GM19193 (cell line): ENCODE data around the gene SPTBN4.

Experiments used
- POLR2A ChIP-seq: IDR thresholded peaks from 4 replicates; pipeline ENCODE4 v1.6.1; 2011; ENCODE audit not compliant: insufficient read depth, insufficient read length; ENCODE audit errors: extremely low read depth

Gene SPTBN4

DNA sequence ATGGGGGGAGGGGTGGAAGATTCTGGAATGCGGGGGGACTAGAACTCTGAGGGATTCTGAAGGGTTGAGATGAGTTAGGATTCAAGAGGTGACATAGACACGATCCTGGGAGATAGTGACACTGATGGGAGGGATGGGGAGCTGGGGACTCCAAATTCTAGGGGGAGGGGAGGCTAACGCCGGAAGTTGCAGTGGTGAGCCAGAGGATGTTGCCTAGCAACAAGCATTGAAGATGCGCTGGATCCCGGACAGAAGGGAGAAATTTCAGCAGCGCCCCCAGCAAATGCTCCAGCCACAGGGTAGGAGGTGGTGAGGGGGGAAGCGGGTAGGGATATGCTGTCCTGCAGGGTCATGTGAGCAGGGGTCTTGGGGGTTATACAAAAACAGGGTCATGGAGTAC lies 127.5 kb downstream of the SPTBN4 start:
- TF ChIP-seq POLR2A: no peak

DNA sequence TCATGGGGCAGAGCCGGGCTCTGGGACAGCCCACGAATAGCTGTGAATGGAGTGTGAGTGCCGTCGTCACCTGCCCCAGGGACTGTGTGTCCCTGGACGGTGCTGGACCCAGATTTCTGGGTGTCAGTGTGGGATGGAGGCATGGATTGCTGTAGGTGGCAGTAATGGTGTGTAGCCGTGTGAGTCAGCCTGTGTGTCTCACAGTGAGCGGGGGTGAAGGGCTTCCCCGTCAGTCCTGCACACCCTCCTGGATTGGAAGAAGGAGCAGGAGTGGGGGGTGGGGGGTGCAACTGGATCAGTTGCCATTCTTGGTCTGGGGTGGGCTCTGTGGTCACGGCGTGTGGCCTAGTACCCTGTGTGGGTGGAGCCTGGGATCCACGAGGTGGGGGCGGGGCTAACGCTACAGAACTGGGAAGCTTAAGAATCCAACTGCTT lies 127.9 kb downstream of the SPTBN4 start:
- TF ChIP-seq POLR2A: no peak

DNA sequence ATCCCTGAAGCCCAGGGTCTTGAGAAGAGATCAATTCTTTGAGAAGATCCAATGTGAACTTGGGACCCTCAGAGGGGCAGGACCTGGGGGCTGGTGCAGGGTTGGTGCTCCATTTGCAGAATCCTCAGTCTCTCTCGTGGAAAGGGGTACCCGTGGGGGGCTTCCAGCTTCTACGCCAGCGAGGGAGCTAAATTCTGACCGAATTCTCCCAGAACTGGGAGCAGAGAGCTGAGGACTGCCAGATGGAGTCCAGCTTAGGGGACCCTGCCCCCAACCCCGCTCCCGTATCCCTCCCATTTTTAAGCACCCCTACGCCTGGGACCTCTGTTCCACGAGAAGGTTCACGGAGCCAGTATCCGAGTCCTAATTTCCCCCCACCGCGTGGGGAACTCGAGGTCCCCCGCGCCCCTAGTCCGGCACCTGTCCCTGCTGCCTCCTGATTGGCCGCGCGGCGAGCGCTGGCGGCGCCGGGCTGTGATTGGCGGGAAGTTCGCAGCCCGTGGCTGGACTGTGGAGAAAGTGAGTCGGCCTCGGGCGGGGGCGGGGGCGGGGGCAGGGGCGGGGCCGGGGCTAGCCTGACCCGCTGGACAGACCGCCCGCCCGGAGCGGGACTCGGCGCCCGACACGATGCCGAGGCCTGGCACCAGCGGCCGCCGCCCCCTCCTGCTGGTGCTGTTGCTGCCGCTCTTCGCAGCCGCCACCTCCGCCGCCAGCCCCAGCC lies 130.0 kb downstream of the SPTBN4 start:
- no peak for TF ChIP-seq POLR2A

DNA sequence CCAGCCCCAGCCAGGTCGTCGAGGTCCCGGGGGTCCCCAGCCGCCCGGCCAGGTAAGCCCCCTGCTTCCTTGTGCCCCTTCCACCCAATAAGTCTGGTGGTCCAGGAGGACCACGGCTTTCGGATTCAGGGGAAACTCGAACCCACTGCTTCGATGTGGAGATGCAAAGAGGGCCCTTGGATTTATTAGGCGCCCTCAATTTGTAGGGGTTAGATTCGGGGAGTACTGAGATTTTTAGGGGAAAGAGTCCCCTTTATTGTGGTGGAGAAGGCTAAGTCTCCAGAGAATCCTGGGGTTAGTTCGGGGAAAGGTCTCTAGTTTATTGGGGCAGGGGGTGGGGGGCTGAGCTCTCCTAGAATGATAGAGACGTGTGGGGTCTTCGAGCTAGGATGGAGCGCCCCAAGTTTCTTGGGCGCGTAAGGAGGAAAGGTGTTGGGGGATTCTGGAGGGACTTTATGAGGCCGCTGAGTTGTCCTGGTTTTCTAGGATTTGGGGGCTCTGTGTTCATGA lies 130.6 kb downstream of the SPTBN4 start:
- TF ChIP-seq POLR2A: no peak

DNA sequence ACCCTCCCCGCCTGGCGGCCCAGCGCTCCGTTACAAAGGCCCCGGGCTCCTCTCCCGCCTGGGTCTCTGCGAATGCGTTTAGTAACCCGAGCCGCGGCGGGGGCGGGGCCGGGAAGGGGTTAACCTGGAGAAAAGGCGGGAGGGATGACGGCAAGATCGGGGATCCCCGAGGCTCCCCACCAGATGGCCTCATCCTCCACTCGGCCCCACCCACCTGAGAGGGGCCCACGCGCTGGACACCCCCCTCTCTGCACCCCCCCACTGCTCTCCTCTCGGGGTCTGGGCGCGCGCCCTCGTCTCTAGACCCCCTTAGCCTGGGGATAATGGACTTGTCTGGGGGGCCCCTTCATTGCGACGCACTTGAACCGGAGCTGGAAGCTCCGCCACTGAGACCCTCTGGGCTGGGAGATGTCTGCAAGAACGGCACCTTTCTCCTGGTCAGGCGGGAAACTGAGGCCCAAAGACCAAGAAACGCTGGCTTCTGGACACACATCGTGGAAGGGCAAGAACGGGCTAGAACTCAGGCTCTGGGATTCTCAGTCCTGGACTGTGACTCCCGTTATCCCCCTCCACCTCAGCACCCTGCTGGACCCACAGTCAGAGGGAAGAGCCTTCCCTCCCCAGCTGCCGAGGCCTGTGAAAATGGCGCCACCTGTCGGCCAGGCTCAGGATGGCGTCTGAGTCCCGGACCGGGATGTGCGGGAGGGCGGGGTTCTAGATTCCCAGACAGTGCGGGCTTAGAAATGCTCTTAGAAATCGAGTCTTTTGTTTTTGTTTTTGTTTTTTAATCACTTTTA lies 131.5 kb downstream of the SPTBN4 start:
- no peak for TF ChIP-seq POLR2A

DNA sequence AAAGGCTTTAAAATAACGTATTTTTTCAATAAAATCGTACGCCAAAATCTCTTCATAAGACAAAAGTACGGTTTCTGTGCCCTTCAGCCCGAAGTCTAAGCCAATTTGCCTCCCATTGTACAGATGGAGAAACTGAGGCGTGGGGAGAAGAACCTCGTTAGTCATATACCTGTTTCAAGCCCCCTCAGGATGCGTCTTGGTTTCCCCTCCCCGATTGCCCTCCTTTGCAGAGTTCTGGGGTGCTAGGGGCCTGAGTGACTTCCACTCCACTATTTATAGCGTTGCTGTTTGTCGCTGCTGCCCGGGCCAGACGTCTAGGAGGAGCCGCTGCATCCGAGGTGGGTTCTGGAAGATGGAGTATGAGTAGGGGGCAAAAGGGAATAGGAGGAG lies 132.1 kb downstream of the SPTBN4 start:
- no peak for TF ChIP-seq POLR2A

DNA sequence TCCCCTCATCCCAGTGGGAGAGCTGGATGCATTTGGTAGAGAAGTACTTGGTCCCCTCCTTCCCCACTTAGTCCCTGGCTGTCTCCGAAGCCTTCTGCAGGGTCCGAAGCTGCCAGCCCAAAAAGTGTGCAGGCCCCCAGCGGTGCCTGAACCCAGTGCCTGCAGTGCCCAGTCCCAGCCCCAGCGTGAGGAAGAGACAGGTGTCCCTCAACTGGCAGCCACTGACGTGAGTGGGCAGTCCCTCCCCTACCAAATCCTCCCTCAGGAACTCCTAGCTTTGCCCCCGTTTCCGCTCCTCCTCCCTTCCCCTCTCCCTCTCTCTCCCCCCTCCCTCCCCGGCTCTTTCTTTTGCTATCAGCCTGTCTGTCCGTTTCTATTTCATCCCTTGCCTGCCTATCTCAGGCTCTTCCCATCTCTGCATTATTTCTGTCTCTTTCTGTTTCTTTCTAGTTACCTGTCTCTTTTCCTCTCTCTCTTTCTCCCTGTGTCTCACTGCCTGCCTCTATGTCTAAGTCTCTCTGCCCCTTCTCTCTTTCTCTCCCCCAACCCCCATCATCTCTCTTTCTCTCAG lies 132.6 kb downstream of the SPTBN4 start:
- no peak for TF ChIP-seq POLR2A

DNA sequence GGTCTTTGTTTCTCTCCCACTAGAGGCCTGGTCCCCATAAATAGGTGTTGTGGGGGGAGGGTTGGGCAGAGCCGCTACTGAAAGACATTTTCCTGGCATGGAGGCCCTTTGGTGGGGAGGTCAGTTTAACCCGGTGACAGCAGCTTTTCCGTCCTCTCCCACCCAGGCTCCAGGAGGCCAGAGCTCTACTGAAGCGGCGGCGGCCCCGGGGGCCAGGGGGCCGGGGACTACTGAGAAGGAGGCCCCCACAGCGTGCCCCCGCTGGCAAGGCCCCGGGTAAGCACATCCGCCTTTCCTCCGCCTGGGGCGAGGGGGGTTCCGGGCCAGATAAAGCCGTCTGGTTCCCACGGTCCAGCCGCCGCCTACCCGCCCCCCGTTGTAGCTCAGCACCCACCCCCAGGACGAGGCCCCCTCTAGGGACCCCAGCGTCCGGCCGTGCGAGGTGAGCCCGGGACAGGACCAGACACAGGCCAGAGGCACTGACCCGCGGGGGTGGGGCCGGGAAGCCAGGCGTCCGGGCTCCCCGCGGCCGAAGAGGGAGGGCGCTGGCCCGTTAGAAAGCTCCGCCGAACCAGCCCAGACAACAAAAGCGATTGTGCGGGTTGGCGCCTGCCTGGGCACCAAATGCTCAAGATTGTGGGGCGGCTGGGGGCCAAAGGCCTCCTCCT lies 133.2 kb downstream of the SPTBN4 start:
- TF ChIP-seq POLR2A: no peak

DNA sequence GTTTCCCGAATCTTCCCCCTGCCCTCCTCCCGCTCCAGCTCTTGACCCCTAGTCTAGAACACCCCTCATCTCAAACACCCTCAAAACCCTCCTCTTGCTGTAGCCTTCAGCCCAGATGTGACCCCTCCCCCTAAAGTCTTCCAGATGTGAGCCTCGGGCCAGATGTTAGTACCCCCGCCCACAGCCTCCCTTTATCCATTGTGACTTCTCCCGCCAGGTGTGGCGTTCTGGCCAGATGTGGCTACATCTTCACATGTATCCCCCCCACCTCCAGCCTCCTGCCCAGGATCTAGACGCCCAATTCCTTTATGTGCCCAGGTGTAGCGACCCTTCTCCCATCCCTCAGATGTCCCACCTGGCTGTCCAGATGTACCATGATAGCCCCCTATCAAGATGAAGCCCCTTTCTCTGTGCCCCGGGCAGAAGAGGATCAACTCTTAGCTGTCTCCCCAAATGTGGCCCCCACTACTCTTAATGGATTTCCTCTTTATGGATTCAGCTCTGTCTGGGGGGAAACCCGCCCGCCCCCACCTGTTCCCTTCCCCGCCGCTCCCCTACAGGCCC lies 133.9 kb downstream of the SPTBN4 start:
- TF ChIP-seq POLR2A: no peak

DNA sequence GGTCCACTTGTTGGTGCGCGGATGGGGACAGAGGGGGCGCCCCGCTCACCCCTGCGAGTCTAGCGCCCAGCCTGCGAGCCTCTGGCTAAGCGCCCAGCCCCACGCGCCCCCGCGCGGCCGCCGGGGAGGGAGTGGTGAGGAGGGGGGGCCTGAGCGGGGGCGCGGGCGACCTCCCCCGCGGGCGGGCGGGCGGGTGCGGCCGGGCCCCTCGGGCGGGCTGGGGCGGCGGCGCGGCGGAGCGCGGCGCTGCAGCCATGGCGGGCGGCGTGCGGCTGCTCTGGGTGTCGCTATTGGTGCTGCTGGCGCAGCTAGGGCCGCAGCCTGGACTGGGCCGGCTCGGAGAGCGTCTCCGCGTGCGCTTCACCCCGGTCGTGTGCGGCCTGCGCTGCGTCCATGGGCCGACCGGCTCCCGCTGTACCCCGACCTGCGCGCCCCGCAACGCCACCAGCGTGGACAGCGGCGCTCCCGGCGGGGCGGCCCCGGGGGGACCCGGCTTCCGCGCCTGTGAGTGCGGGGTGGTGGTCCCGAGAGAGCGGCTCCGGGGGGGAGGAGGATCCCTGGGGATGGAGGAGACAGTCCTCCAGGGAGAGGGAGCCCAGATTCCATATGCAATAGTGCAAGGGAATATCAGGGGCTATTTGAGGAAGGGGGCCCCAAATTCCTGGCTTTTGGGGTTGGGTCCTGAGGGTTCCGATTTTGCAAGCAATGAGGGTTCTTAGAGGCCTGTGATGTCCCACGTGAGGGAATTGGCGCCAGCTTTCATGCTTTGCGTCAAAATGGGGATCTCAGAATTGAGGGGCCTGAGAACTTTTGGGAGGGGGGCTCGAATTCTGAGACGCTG lies 134.6 kb downstream of the SPTBN4 start, which contains the start of gene LTBP4:
TSS of gene LTBP4 (plus strand) at position 236 of the 841 bp plus-strand sequence. CDS start at position 255, 19 bp downstream.
- TF ChIP-seq POLR2A: no peak

DNA sequence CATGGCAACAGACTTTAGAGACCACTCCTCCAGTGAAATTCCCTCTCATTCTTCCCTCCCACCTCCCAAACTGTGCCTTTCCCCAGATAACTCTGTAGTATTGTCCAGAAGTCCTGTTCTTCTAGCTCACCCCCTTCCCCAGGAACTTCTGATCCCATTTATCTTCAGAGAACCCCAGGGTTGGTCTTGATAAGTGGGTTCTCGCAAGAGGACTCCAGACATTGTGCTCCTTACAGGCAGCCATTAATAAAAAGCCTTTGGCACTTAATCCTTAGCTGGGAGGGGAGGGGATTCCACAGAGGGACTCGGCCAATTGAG lies 136.2 kb downstream of the SPTBN4 start:
- TF ChIP-seq POLR2A: no peak

DNA sequence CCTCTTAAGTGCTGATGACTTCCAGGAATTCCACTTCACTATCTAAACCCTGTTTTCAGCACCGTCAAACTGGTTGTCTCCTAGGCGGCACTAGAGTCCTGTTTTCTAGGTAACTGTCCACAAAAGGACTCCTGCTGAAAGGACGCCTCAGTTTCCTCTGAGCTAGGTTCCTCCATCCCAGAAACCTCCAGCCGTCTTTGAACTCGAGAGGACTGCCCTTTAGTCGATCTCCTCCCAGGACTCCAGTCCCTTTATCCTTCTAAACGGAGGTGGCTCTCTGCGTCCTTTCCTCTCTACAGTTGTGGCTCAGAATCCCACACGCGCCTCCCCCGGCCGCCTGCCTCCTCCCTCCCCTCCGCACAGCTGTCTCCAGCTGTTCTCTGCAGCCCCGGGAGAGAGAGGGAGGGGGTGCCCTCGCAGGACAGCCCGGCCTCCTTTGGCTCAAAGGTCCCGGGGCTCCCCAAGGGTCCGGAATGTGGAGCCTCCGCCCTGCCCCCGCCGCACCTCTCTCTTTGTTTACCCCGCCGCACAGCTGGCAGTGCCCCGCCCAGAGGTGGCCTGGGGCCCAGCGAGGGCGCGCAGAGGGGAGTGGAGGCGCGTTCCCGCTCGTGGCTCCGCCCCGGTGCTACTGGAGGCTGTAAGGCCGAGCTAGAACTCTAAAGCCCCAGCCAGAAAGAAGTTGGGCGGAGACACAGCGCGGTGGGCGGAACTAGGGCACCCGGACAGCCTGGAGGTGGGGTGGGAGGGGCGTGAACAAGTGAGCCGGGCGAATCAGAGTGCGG lies 136.8 kb downstream of the SPTBN4 start:
- TF ChIP-seq POLR2A: no peak

DNA sequence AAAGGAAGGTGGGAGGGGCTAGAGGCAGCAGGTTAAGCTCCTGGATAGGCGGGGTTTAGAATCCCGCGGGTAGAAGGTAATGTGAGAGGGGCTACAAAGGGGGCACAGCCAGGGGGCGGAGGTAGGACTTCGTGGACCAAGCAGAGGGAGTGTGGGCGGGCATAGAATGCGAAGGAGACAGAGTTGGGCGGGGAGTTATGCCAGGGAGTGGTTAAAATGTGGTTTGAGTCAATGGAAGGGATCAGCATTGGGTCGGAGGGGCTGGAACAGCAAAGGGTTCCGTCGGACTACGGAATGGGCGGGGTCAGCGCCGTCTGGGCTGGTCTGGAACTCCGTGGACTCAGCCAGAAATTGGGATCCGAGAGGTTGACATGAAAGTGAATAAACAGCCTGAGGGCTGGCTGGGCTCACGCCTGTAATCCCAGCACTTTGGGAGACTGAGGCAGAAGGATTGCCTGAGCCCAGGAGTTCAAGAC lies 137.4 kb downstream of the SPTBN4 start:
- no peak for TF ChIP-seq POLR2A
